ENCODE results near the gene MEFV.

DNA sequence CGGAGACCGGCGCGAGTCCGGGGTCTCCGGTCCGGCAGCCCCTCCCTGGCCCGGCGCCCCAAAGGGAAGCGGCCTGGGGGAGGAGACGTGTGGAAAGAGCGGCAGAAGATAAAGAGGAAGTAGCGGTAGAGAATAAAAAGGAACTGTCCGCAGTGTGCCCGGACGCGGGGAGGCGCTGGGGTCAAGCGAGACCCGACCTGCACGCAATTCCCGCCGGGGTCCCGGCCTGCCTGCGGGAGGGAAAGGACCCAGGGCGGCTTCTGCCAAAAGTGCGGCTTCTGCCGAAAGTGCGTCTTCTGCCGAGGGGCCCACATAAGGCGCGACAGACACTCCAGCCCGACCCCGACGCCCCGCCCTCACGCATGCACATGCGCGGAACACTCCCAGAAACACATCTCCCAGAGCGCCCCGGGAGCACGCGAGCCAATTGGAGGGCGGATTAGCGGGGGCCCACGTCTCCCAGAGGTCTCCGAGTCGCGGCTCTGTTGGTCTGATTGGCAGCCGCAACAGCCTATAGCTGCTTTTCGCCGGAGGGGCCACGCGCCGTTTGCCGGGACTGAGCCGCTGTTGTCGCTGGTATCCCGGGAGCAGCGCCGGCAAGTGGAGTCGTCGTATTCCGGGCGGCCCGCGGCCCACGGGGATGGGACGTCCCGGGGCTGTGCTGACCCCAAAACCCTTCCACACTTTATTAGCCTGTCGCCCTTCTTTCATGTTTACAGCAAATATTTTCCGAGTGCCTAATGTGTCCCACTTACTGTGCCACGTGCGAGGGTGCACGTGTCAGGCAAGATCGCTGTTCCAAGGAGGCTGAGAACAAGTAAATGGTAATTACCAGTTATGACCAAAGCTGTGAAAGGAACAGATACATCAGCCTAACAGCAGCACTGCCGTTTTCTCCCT lies 8.0 kb upstream of the MEFV start:
- TF ChIP-seq, protein P1, sequence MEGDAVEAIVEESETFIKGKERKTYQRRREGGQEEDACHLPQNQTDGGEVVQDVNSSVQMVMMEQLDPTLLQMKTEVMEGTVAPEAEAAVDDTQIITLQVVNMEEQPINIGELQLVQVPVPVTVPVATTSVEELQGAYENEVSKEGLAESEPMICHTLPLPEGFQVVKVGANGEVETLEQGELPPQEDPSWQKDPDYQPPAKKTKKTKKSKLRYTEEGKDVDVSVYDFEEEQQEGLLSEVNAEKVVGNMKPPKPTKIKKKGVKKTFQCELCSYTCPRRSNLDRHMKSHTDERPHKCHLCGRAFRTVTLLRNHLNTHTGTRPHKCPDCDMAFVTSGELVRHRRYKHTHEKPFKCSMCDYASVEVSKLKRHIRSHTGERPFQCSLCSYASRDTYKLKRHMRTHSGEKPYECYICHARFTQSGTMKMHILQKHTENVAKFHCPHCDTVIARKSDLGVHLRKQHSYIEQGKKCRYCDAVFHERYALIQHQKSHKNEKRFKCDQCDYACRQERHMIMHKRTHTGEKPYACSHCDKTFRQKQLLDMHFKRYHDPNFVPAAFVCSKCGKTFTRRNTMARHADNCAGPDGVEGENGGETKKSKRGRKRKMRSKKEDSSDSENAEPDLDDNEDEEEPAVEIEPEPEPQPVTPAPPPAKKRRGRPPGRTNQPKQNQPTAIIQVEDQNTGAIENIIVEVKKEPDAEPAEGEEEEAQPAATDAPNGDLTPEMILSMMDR (IDR thresholded peaks at IDR 0.05 in 2 of 3, conservative IDR thresholded peaks at IDR 0.05 in 1 of 3; ENCODE audit: control insufficient read depth in 2 of 3, extremely low read depth in 1 of 3, insufficient read depth in 1 of 3, low read depth in 3 of 3, low read length in 3 of 3) = peak; percentile 38 to 47 (median 44)
- TF ChIP-seq RB1 (IDR thresholded peaks at IDR 0.05; ENCODE audit: borderline replicate concordance) (0 out of 2 replicates have a peak, but pooled peaks have one; percentile 34), ETV6 (conservative IDR thresholded peaks at IDR 0.05 in 1 of 2, IDR thresholded peaks at IDR 0.05 in 1 of 2; ENCODE audit: borderline replicate concordance in 1 of 2, low read depth in 1 of 2) (0 out of 4 replicates have a peak, but pooled peaks of 1 of the 2 experiments have one; percentile 27), ZNF622 (IDR thresholded peaks at IDR 0.05) (no peak), CHD1 (IDR thresholded peaks at IDR 0.05; ENCODE audit: low read depth, low read length) (no peak), HDAC6 (IDR thresholded peaks at IDR 0.05; ENCODE audit: unreplicated experiment) (no peak), MYC (IDR thresholded peaks at IDR 0.05; ENCODE audit: insufficient read depth, insufficient read length, insufficient replicate concordance, low read length, severe bottlenecking) (peak; percentile 85), POLR2A (IDR thresholded peaks at IDR 0.05; ENCODE audit: low read depth, low read length) (peak; percentile 86), EZH2 (IDR thresholded peaks at IDR 0.05; ENCODE audit: borderline replicate concordance, control insufficient read depth, low read depth, low read length) (no peak), CEBPB (IDR thresholded peaks at IDR 0.05; ENCODE audit: borderline replicate concordance in 1 of 2, low read depth in 2 of 2, low read length in 2 of 2) (no peak), SUZ12 (IDR thresholded peaks at IDR 0.05; ENCODE audit: unreplicated experiment) (no peak), LARP7 (IDR thresholded peaks at IDR 0.05) (peak; percentile 35; the same call in 1 of the 2 replicates)
